ENCODE measurements around the gene OVCH1. TPM values are rescaled to one million over a fixed set of nuclear protein-coding genes. Genes with fewer than 3 reads are reported as not detected.

The OVCH1 gene
- total RNA-seq, 1 experiment from 2014 or later, result 1.9 TPM

- Mint-ChIP-seq H3K4me1 (ENCODE audit: insufficient read depth, unreplicated experiment) (peaks cover 5% of the 10 kb centered on the region), H3K27me3 (ENCODE audit: insufficient read depth, unreplicated experiment) (no peaks in the 10 kb centered on the region), H3K4me3 (ENCODE audit: unreplicated experiment) (no peak overlapping the region), H3K9me3 (ENCODE audit: unreplicated experiment) (no peaks in the 10 kb centered on the region), H3K36me3 (ENCODE audit: insufficient read depth, unreplicated experiment) (peaks cover 76% of the 10 kb centered on the region), H3K27ac (ENCODE audit: low read depth, unreplicated experiment) (no peak overlapping the region)
- intact Hi-C loops (cut with micrococcal nuclease), result no loop called here
- DNase-seq (ENCODE audit: unreplicated experiment), result no peak
- TF ChIP-seq CTCF (IDR thresholded peaks at IDR 0.05; ENCODE audit: unreplicated experiment), result no peak
- ChIA-PET POLR2A (no interaction called here), CTCF (interaction anchor here (0.6 kb wide), 1 partner anchor 968 kb away, joined by 3 read pairs; no protein-coding TSS in a partner anchor)
- no TSS peak for BruUV-seq (replicated peaks)
Observed at GRCh38 chr12:29533815-29534489, 36.5 kb upstream of the OVCH1 start.

GRCh38 chr12:29531471-29531870 is 34.0 kb upstream of the OVCH1 start:
- CTCF ChIA-PET, result interaction anchor here (0.6 kb wide), 2 partner anchors 12 to 1224 kb away, joined by 3 read pairs; no protein-coding TSS in a partner anchor
- POLR2A ChIA-PET, result interaction anchor here (0.5 kb wide), 1 partner anchor 1433 kb away, joined by 3 read pairs; no protein-coding TSS in a partner anchor
- Mint-ChIP-seq H3K4me3 (ENCODE audit: unreplicated experiment) (no peak overlapping the region), H3K27ac (ENCODE audit: low read depth, unreplicated experiment) (no peak overlapping the region), H3K27me3 (ENCODE audit: insufficient read depth, unreplicated experiment) (no peaks in the 10 kb centered on the region), H3K4me1 (ENCODE audit: insufficient read depth, unreplicated experiment) (no peaks in the 10 kb centered on the region), H3K9me3 (ENCODE audit: unreplicated experiment) (no peaks in the 10 kb centered on the region), H3K36me3 (ENCODE audit: insufficient read depth, unreplicated experiment) (peaks cover 93% of the 10 kb centered on the region)
- TF ChIP-seq CTCF (IDR thresholded peaks at IDR 0.05; ENCODE audit: unreplicated experiment), result no peak
- DNase-seq (ENCODE audit: unreplicated experiment), result no peak
- BruUV-seq (replicated peaks), result no TSS peak
- intact Hi-C loops (cut with micrococcal nuclease), result no loop called here

GRCh38 chr12:29530436-29530835 is 33.0 kb upstream of the OVCH1 start:
- Mint-ChIP-seq H3K4me3 (ENCODE audit: unreplicated experiment) (no peak overlapping the region), H3K27me3 (ENCODE audit: insufficient read depth, unreplicated experiment) (no peaks in the 10 kb centered on the region), H3K4me1 (ENCODE audit: insufficient read depth, unreplicated experiment) (no peaks in the 10 kb centered on the region), H3K9me3 (ENCODE audit: unreplicated experiment) (no peaks in the 10 kb centered on the region), H3K27ac (ENCODE audit: low read depth, unreplicated experiment) (no peak overlapping the region), H3K36me3 (ENCODE audit: insufficient read depth, unreplicated experiment) (peaks cover 93% of the 10 kb centered on the region)
- ChIA-PET CTCF (interaction anchor here (0.5 to 2.2 kb wide), 4 partner anchors 11 to 1277 kb away, joined by 3 to 5 read pairs (median 3); no protein-coding TSS in a partner anchor), POLR2A (interaction anchor here (1.3 kb wide), 1 partner anchor 252 kb away, joined by 4 read pairs; no protein-coding TSS in a partner anchor)
- intact Hi-C loops (cut with micrococcal nuclease), result no loop called here
- no TSS peak for BruUV-seq (replicated peaks)
- no peak for TF ChIP-seq CTCF (IDR thresholded peaks at IDR 0.05; ENCODE audit: unreplicated experiment)
- no peak for DNase-seq (ENCODE audit: unreplicated experiment)

- POLR2A ChIA-PET, result interaction anchor here (0.6 kb wide), 1 partner anchor 1218 kb away, joined by 3 read pairs; no protein-coding TSS in a partner anchor
- no peaks in the 10 kb centered on the region for H3K4me1 Mint-ChIP-seq (ENCODE audit: insufficient read depth, unreplicated experiment)
- CTCF ChIA-PET, result interaction anchor here (0.6 to 2.2 kb wide), 3 partner anchors 9 to 1290 kb away, joined by 4 to 5 read pairs (median 5); no protein-coding TSS in a partner anchor
- H3K4me3 Mint-ChIP-seq (ENCODE audit: unreplicated experiment), result no peak overlapping the region
- no peak overlapping the region for H3K27ac Mint-ChIP-seq (ENCODE audit: low read depth, unreplicated experiment)
- no peak for DNase-seq (ENCODE audit: unreplicated experiment)
- no peak for TF ChIP-seq CTCF (IDR thresholded peaks at IDR 0.05; ENCODE audit: unreplicated experiment)
- intact Hi-C loops (cut with micrococcal nuclease), result no loop called here
- H3K9me3 Mint-ChIP-seq (ENCODE audit: unreplicated experiment), result no peaks in the 10 kb centered on the region
- no peaks in the 10 kb centered on the region for H3K27me3 Mint-ChIP-seq (ENCODE audit: insufficient read depth, unreplicated experiment)
- no TSS peak for BruUV-seq (replicated peaks)
- peaks cover 94% of the 10 kb centered on the region for H3K36me3 Mint-ChIP-seq (ENCODE audit: insufficient read depth, unreplicated experiment)
Observed at GRCh38 chr12:29528161-29528560, 30.7 kb upstream of the OVCH1 start.

Data from MCF 10A (cell line).